NCI-H345 treated with DMSO at 0.1 percent for 48 hours (cell line): ENCODE results near the gene ZMIZ1.

Experiments used
- DNase-seq: peaks from one replicate; lab custom pipeline; 2025; ENCODE audit not compliant: unreplicated experiment; lab: John Stamatoyannopoulos, UW

Gene ZMIZ1

GRCh38 chr10:79260811-79261740 is 192.3 kb downstream of the ZMIZ1 start:
- peak; percentile 33 for DNase-seq

- DNase-seq: no peak
These were observed 193.4 kb downstream of the ZMIZ1 start for GRCh38 chr10:79262131-79262530.

GRCh38 chr10:79262959-79263746 is 194.4 kb downstream of the ZMIZ1 start:
- DNase-seq: no peak

- DNase-seq: no peak
These were observed 195.2 kb downstream of the ZMIZ1 start for GRCh38 chr10:79263939-79264338.

GRCh38 chr10:79264942-79265341 is 196.2 kb downstream of the ZMIZ1 start:
- DNase-seq: no peak

- DNase-seq: no peak
These were observed 197.3 kb downstream of the ZMIZ1 start for GRCh38 chr10:79266084-79266483.

- no peak for DNase-seq
These were observed 198.0 kb downstream of the ZMIZ1 start for GRCh38 chr10:79266543-79267312.

GRCh38 chr10:79267499-79267898 is 198.7 kb downstream of the ZMIZ1 start:
- DNase-seq: no peak

GRCh38 chr10:79268161-79268601 is 199.4 kb downstream of the ZMIZ1 start:
- no peak for DNase-seq

GRCh38 chr10:79268742-79269141 is 200.0 kb downstream of the ZMIZ1 start:
- no peak for DNase-seq

- DNase-seq: no peak
These were observed 200.7 kb downstream of the ZMIZ1 start for GRCh38 chr10:79269443-79269842.

GRCh38 chr10:79269969-79270368 is 201.2 kb downstream of the ZMIZ1 start:
- no peak for DNase-seq

GRCh38 chr10:79270466-79271246 is 201.9 kb downstream of the ZMIZ1 start:
- DNase-seq: no peak

GRCh38 chr10:79272353-79272752 is 203.6 kb downstream of the ZMIZ1 start:
- no peak for DNase-seq

GRCh38 chr10:79273604-79274003 is 204.8 kb downstream of the ZMIZ1 start:
- DNase-seq: no peak

GRCh38 chr10:79274279-79275104 is 205.7 kb downstream of the ZMIZ1 start:
- no peak for DNase-seq

GRCh38 chr10:79275105-79275430 is 206.3 kb downstream of the ZMIZ1 start:
- DNase-seq: no peak

- DNase-seq: no peak
These were observed 206.7 kb downstream of the ZMIZ1 start for GRCh38 chr10:79275431-79275851.

GRCh38 chr10:79277579-79278269 is 209.0 kb downstream of the ZMIZ1 start:
- no peak for DNase-seq
